ENCODE measurements around the gene PSMF1. TPM values are rescaled to one million over a fixed set of nuclear protein-coding genes. Genes with fewer than 3 reads are reported as not detected.
A peak's percentile ranks its signal among the peaks of the same experiment; 100 is the strongest.

The PSMF1 gene
- total RNA-seq: 32.4 and 39.9 TPM in 2 replicates

GRCh38 chr20:1118336-1119127, at the start of gene PSMF1:
PSMF1 (plus strand) TSS chr20:1118602; CDS start chr20:1118774, 172 bp downstream.
- DNase-seq (ENCODE audit: low read depth, low spot score): peak; percentile 67

GRCh38 chr20:1072258-1072657, 46.1 kb upstream of the PSMF1 start:
- DNase-seq (ENCODE audit: low read depth, low spot score): no peak

DNA sequence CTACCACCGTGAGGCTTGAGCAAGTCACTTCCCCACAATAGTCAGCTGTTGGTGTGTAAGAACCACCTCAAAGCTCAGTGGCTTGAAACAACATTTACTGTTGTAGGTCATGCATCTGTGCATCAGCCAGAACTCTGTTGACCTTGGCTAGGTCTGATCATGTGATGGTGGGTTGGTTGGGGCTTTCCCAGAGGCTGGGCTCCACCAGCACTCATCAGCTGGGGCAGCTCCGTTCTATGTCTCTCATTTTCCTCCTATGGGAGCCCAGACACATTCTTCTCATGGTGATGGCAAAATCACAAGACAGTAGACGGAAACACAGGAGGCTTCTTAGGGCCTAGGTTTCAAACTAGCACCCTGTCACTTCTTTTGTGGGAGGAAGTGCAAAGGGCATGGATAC, 42.8 kb upstream of the PSMF1 start:
- DNase-seq (ENCODE audit: low read depth, low spot score): no peak

GRCh38 chr20:1081891-1082290, 36.5 kb upstream of the PSMF1 start:
- no peak for DNase-seq (ENCODE audit: low read depth, low spot score)

DNA sequence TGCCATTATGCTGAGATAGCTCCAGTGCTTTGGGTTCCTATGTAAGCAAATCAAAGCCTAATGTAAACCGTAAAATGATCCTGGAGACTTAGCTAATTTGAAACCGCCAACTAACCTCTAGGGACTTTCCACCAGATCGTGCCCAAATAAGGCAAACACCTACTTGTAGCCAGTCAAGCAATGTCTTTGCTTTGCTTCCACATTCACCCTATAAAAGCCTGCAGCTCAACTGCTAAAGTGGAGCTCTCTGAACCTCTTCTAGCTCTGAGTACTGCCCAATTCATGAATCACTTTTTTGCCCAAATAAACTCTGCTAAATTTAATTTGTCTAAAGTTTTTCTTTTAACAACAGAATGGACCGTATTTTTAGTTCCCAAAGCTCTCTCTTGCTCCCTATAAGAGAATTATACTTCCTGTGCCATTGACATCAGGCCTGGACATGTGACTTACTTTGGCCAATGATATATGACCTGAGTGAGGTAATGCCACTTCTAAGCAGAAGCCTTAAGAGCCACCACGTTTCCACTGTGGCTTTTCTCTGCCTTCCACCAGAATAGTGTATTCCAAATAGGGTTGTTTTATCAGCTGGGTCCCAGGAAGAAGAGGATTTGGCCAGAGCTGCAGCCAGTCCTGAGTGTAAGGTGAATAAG, 34.8 kb upstream of the PSMF1 start:
- no peak for DNase-seq (ENCODE audit: low read depth, low spot score)

DNA sequence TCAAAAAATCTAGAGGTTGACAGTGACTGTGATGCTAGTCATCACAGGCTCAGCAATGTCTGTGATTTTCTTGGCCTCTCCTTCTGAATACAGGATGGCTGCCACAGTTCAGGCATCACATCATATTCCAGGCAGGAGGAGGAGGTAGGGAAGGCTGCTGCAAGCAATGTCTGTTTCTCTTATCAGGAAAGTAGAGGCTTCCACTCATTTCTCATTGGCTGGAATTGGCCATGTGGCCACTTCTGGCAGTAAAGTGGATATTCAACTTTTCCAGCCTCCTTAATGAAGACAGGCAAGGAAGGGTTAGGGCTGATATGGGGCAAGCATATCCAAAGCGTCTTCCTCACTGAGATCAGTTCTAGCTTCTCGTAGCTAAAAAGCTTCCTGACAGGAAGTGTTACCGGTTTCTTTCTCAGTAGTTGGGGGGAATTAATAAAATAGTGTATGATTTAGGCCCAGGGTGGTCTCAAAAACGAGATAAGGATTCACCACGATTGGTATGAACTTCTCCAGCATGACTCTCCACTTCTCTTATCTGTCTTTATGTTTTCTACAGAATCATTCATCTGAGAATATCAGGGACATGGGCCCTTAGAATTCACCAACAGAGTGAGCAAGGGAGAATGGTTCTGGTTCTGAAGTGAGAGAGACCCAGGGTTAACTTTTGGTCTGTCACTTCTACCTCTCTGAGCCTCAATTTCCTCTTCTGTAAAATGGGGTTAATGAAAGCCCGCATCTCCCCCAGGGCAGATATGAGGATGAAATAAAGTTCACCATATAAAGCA, 32.7 kb upstream of the PSMF1 start:
- no peak for DNase-seq (ENCODE audit: low read depth, low spot score)

DNA sequence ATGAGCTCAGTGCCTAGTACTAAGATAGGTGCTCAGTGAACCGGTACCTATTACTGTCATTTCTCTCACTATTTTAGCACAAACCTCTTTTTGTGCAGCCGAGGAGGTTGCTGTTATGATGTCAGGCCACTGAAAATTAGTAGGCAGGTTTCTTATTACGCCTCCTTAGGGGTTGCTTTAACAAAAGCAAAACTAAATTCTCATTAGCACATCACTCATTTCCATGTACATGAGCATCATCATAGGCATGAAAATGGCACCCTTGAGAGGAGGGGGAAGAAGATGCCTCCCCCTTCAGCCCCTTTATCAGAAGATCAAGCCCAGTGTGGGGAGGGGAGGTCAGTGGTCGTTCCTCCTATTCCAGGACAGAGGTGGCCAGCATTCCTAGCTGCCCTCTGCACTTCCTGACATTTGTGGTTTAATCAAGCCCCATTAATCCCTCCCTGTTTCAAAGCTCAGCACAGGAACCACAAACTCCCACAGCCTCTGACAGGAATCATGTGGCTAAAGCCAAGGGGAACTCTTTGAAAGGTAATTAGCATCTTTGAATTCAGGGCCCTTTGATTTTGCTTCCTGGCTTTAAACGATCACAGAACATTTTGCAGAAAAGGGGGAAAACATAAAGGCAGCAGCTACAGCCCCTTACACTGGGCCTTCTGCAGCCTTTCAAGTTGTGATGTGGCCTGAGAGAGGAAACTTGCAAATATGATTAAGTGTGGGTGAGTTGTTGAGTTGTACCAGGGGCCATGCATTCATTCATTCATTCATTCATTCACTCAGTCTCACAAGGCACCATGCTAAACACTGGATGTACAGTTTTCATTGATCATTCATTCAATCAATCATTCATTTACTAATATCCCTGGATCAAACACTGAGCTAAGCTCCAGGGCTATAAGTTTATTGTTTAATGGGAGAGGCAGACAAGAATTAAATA, 31.9 kb upstream of the PSMF1 start:
- no peak for DNase-seq (ENCODE audit: low read depth, low spot score)

- no peak for DNase-seq (ENCODE audit: low read depth, low spot score)
These were observed 31.0 kb upstream of the PSMF1 start for GRCh38 chr20:1087311-1087905.

- DNase-seq (ENCODE audit: low read depth, low spot score): no peak
These were observed 23.7 kb upstream of the PSMF1 start for GRCh38 chr20:1094751-1095150.

- no peak for DNase-seq (ENCODE audit: low read depth, low spot score)
These were observed 16.9 kb upstream of the PSMF1 start for GRCh38 chr20:1101533-1101932.

DNA sequence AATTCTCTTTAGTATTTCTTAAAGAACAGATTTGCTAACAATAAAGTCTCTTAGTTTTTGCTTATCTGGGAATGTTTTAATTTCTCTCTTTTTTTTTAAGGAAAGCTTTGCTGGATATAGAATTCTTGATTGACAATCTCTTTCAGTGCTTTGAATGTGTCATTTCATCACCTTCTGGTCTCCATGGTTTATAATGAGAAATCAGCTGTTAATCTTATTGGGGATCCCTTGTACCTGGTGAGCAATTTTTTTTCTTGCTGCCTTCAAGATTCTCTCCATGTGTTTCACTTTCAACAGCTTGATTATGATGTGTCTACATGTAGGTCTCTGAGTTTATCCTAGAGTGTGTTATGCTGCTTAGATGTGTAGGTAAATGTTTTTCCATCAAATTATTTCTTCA, 16.4 kb upstream of the PSMF1 start:
- DNase-seq (ENCODE audit: low read depth, low spot score): no peak

- DNase-seq (ENCODE audit: low read depth, low spot score): no peak
These were observed 14.7 kb upstream of the PSMF1 start for GRCh38 chr20:1103751-1104150.

DNA sequence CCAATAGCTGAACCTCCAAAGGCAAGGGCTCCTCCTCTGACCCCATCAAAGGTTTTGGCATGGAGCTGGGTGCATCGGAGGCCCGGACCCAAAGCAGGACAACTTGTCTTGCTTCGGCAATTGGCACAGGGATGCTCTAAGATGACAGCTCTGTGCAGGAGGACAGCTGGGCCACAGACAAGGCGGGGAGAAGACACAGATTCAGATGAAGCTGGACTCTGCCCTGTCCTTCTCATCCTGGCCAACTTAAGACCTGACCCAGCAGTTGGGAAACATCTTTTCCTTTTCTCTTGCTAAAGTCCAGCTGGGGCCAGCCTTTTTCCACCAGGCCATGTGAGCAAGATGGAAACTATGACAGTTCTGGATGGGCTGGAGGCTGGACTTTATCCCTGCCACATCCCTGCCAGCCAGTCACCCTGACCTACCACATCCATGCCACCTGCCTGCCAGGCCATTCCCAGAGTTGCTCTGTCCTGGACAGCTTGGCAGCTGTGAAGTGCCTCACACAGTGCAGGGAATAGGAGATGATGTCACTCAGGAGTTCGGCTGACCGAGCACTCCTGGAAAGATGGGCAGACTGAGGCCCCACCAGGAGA, 12.7 kb upstream of the PSMF1 start:
- DNase-seq (ENCODE audit: low read depth, low spot score): no peak

DNA sequence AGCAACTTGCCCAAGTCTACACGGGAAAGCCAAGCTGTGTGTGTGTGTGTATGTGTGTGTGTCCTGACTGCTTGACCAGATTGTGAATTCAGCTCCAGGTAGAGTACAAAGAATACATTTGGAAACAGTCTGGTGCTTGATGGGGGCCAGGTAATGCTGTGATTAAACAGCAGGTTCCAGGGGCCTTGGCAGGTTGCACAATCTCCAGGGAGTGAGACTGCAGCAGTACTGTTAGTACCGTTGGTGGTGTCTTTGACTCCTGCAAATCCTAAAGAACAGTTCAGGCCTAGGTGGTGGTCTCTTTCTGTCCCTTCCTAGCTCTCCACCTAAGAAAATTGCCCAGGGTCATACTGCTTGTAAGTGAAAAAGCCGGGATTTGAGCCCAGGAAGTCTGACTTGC, 11.2 kb upstream of the PSMF1 start:
- DNase-seq (ENCODE audit: low read depth, low spot score): no peak

DNA sequence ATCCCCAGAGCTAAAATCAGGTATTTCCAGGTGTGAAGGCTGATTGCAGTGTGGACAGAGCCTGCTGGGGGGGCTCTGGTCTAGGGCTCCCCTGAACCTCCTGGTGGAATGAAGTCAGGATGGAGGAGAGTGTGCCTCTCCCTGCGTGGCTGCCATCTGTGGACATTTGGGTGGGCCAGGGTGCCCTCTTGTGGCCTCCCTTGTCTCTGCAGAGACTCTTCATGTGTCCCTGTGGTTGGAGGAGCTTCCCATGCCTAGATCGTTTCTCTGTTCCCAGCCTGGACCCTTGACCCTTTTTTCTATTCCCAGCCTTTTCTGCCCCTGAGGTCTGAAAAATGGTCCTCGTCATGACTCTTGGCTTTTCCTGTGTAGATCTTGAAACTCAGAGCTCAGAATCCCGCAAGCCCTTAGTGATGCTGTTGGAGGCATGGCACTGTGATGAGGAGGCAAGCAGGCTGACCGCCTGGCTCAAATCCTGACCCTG, 9.9 kb upstream of the PSMF1 start:
- no peak for DNase-seq (ENCODE audit: low read depth, low spot score)

GRCh38 chr20:1112908-1113307, 5.5 kb upstream of the PSMF1 start:
- DNase-seq (ENCODE audit: low read depth, low spot score): no peak

DNA sequence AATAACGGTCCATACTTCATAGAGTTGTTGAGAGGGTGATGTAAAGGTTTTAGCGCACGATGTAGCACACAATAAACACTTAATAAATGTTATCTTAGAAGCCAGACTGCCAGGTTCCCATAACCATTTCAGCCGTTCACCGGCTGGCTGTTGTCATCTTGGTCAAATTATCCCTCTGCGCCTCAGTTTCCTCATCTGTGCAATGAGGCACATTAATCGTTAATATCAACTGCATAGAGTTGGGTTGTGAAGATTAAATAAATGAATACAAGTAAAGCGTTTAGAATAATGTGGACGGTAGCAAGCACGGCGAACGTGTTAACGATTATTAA, 432 bp upstream of the PSMF1 start:
- no peak for DNase-seq (ENCODE audit: low read depth, low spot score)

DNA sequence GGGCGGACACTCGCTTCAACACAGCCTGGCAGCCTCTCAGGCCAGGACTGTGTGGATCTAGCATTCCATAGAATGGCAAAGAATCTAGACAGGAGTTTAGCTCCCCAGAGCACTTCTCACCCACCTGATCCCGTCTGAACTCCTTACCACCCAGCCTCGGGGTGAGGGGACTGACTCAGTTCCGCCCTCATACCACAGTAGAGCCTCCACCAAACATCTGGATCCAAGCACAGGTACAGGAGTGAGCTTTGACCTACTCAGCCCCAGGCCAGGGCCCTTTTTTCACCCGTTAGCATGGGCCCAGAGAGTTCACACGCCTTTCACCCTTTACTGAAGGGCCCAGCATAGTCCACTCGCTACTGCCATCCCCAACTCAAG, 715 bp downstream of the PSMF1 start:
- DNase-seq (ENCODE audit: low read depth, low spot score): no peak

- DNase-seq (ENCODE audit: low read depth, low spot score): no peak
These were observed 1.1 kb downstream of the PSMF1 start for GRCh38 chr20:1119524-1119923.

GRCh38 chr20:1121429-1121828, 3.0 kb downstream of the PSMF1 start:
- no peak for DNase-seq (ENCODE audit: low read depth, low spot score)
